WTC11 (cell line): Measurements from ENCODE around the gene NUDT3. TPM values are rescaled to one million over a fixed set of nuclear protein-coding genes. Genes with fewer than 3 reads are reported as not detected.
A peak's percentile ranks its signal among the peaks of the same experiment; 100 is the strongest.

Experiments
- CBFB ChIP-seq: sonication (generic); formaldehyde crosslinking; IDR thresholded peaks from 2 replicates; pipeline ENCODE4 v1.8.1; 2022; ENCODE audit warnings: mild to moderate bottlenecking, low read depth, missing genetic modification reagents
- CREB1 ChIP-seq: sonication (generic); formaldehyde crosslinking; IDR thresholded peaks from 2 replicates; pipeline ENCODE4 v1.8.0; 2023; ENCODE audit warnings: mild to moderate bottlenecking, missing genetic modification reagents
- ELF4 ChIP-seq: sonication (generic); formaldehyde crosslinking; IDR thresholded peaks from 2 replicates; pipeline ENCODE4 v1.8.1; 2022; ENCODE audit warnings: low read depth, mild to moderate bottlenecking, moderate library complexity, missing genetic modification reagents
- ESRRA ChIP-seq: sonication (generic); formaldehyde crosslinking; IDR thresholded peaks from 2 replicates; pipeline ENCODE4 v1.8.1; 2022; ENCODE audit warnings: mild to moderate bottlenecking, missing genetic modification reagents, borderline replicate concordance
- FOXJ3 ChIP-seq: sonication (generic); formaldehyde crosslinking; IDR thresholded peaks from 2 replicates; pipeline ENCODE4 v1.9.0; 2021; ENCODE audit warnings: missing genetic modification reagents, mild to moderate bottlenecking, borderline replicate concordance
- FOXP1 ChIP-seq: sonication (generic); formaldehyde crosslinking; IDR thresholded peaks from 2 replicates; pipeline ENCODE4 v1.8.0; 2022; ENCODE audit warnings: missing genetic modification reagents, mild to moderate bottlenecking, moderate library complexity, borderline replicate concordance
- GRHL2 ChIP-seq: fragments of 250-450 bp; sonication (Bioruptor Pico); IDR thresholded peaks from 2 replicates; pipeline ENCODE4 v1.8.0; 2022; ENCODE audit warnings: mild to moderate bottlenecking, moderate library complexity; ENCODE audit not compliant: insufficient replicate concordance, severe bottlenecking
- HMGA2 ChIP-seq: fragments of 250-450 bp; sonication (Bioruptor Pico); IDR thresholded peaks from 2 replicates; pipeline ENCODE4 v1.4.0; 2021; ENCODE audit warnings: mild to moderate bottlenecking, moderate library complexity
- JUN ChIP-seq: sonication (generic); formaldehyde crosslinking; IDR thresholded peaks from 2 replicates; pipeline ENCODE4 v1.8.0; 2023; ENCODE audit warnings: mild to moderate bottlenecking, missing genetic modification reagents
- MXD4 ChIP-seq: fragments of 250-450 bp; sonication (Bioruptor Pico); IDR thresholded peaks from 2 replicates; pipeline ENCODE4 v1.8.0; 2021; ENCODE audit warnings: mild to moderate bottlenecking, moderate library complexity, borderline replicate concordance
- PRRX2 ChIP-seq: fragments of 250-450 bp; sonication (Bioruptor Pico); IDR thresholded peaks from 2 replicates; pipeline ENCODE4 v1.8.0; 2021; ENCODE audit warnings: mild to moderate bottlenecking
- RELA ChIP-seq: sonication (generic); formaldehyde crosslinking; IDR thresholded peaks from 2 replicates; pipeline ENCODE4 v1.8.1; 2022; ENCODE audit warnings: missing genetic modification reagents, mild to moderate bottlenecking, borderline replicate concordance
- SOX15 ChIP-seq: fragments of 250-450 bp; sonication (Bioruptor Pico); IDR thresholded peaks from 2 replicates; pipeline ENCODE4 v1.9.0; 2021; ENCODE audit warnings: mild to moderate bottlenecking
- ZNF121 ChIP-seq: sonication (generic); formaldehyde crosslinking; IDR thresholded peaks from 2 replicates; pipeline ENCODE4 v1.8.0; 2023; ENCODE audit warnings: missing genetic modification reagents
- ZNF416 ChIP-seq: fragments of 250-450 bp; sonication (Bioruptor Pico); IDR thresholded peaks from 2 replicates; pipeline ENCODE4 v1.9.0; 2021; ENCODE audit warnings: mild to moderate bottlenecking, inconsistent platforms
- ZNF423 ChIP-seq: fragments of 250-450 bp; sonication (Bioruptor Pico); IDR thresholded peaks from 2 replicates; pipeline ENCODE4 v2.1.2; 2022; ENCODE audit warnings: mild to moderate bottlenecking, moderate library complexity
- total RNA-seq: library from RNA; stranded (reverse); gene quantifications from 3 replicates; pipeline ENCODE4 v1.2.3, GENCODE V29; 2021
- TF ChIP-seq, protein P1 (sequence below): sonication (generic); formaldehyde crosslinking; IDR thresholded peaks from 2 replicates; pipeline ENCODE4 v1.8.1; 2023; ENCODE audit warnings: mild to moderate bottlenecking, missing genetic modification reagents, moderate library complexity
- TF ChIP-seq, protein P2 (sequence below): sonication (generic); formaldehyde crosslinking; IDR thresholded peaks from 2 replicates; pipeline ENCODE4 v1.8.0; 2022; ENCODE audit warnings: mild to moderate bottlenecking, missing genetic modification reagents
- TF ChIP-seq, protein P3 (sequence below): sonication (generic); formaldehyde crosslinking; IDR thresholded peaks from 2 replicates; pipeline ENCODE4 v1.8.1; 2022; ENCODE audit warnings: mild to moderate bottlenecking, moderate library complexity, missing genetic modification reagents
- TF ChIP-seq, protein P4 (sequence below): fragments of 250-450 bp; sonication (Bioruptor Pico); IDR thresholded peaks from 2 replicates; pipeline ENCODE4 v1.9.0; 2021; ENCODE audit warnings: mild to moderate bottlenecking
- TF ChIP-seq, protein P5 (sequence below): sonication (generic); formaldehyde crosslinking; IDR thresholded peaks from 2 replicates; pipeline ENCODE4 v1.8.1; 2023; ENCODE audit warnings: mild to moderate bottlenecking, missing genetic modification reagents
- TF ChIP-seq, protein P6 (sequence below): sonication (generic); formaldehyde crosslinking; conservative IDR thresholded peaks from 2 replicates; pipeline ENCODE4 v1.8.1; 2022; ENCODE audit warnings: mild to moderate bottlenecking, missing genetic modification reagents
- TF ChIP-seq, protein P7 (sequence below): sonication (generic); formaldehyde crosslinking; IDR thresholded peaks from 2 replicates; pipeline ENCODE4 v1.8.1; 2023; ENCODE audit warnings: mild to moderate bottlenecking, missing genetic modification reagents, moderate library complexity
- TF ChIP-seq, protein P8 (sequence below): sonication (generic); formaldehyde crosslinking; IDR thresholded peaks from 2 replicates; pipeline ENCODE4 v1.8.1; 2022; ENCODE audit warnings: missing genetic modification reagents, borderline replicate concordance
- TF ChIP-seq, protein P9 (sequence below): fragments of 250-450 bp; sonication (Bioruptor Pico); IDR thresholded peaks from 2 replicates; pipeline ENCODE4 v1.8.0; 2021; ENCODE audit warnings: mild to moderate bottlenecking
- TF ChIP-seq, protein P10 (sequence below): fragments of 200-600 bp; IDR thresholded peaks from 2 replicates; pipeline ENCODE4 v1.8.0; 2022; ENCODE audit warnings: antibody characterized with exemption

Gene NUDT3
- total RNA-seq, 1 experiment from 2014 or later = 30.0 TPM

DNA sequence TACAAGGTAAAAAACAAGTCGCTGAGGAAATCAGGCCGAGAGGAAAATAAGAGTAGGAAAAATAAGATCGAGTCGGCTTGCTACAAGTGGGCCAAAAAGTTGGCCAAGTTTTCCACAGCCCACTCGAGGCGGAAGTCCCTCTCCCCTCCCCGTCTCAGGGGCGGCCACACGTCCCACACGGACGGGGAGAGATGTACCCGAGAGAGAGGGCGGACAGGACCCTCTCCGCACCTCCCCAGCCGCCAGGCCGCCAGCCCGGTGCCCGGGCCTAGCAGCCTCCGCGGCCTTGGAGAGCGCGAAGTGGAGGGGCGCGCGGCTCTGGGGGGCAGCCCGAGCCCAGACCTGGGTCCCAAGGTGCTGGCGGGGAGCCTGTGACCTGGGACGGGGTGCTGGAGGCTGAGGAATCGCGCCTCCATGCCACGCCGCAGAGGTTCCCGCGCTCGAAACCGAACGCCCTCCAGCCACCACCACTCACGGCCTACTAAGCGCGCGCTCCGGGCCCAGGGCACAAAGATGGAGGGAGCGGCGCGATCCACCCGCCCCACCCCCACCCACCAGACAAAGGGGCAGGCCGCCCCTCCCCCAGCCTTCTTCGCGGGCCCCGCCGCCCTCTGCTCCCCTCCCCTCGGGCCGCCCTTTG is 157.7 kb downstream of the NUDT3 start (continued):
- TF ChIP-seq ZNF121 (no peak), ESRRA (no peak), FOXJ3 (no peak), FOXP1 (CRISPR knock-in tag) (peak; percentile 86; the same call in 1 of the 2 replicates), CREB1 (peak; percentile 43; the same call in 1 of the 2 replicates), MXD4 (CRISPR knock-in tag) (no peak), ZNF416 (CRISPR knock-in tag) (peak; percentile 42; the same call in 1 of the 2 replicates), HMGA2 (CRISPR knock-in tag) (no peak), SOX15 (CRISPR knock-in tag) (no peak), PRRX2 (CRISPR knock-in tag) (no peak), RELA (CRISPR knock-in tag) (0 out of 2 replicates have a peak, but pooled peaks have one; percentile 65), ZNF423 (CRISPR knock-in tag) (no peak), JUN (CRISPR knock-in tag) (no peak), CBFB (CRISPR knock-in tag) (no peak), ELF4 (CRISPR knock-in tag) (no peak), GRHL2 (no peak)
- TF ChIP-seq, protein P1, sequence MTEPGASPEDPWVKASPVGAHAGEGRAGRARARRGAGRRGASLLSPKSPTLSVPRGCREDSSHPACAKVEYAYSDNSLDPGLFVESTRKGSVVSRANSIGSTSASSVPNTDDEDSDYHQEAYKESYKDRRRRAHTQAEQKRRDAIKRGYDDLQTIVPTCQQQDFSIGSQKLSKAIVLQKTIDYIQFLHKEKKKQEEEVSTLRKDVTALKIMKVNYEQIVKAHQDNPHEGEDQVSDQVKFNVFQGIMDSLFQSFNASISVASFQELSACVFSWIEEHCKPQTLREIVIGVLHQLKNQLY = no peak
- TF ChIP-seq, protein P2, sequence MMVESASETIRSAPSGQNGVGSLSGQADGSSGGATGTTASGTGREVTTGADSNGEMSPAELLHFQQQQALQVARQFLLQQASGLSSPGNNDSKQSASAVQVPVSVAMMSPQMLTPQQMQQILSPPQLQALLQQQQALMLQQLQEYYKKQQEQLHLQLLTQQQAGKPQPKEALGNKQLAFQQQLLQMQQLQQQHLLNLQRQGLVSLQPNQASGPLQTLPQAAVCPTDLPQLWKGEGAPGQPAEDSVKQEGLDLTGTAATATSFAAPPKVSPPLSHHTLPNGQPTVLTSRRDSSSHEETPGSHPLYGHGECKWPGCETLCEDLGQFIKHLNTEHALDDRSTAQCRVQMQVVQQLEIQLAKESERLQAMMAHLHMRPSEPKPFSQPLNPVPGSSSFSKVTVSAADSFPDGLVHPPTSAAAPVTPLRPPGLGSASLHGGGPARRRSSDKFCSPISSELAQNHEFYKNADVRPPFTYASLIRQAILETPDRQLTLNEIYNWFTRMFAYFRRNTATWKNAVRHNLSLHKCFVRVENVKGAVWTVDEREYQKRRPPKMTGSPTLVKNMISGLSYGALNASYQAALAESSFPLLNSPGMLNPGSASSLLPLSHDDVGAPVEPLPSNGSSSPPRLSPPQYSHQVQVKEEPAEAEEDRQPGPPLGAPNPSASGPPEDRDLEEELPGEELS (CRISPR knock-in tag) = no peak
- TF ChIP-seq, protein P3, sequence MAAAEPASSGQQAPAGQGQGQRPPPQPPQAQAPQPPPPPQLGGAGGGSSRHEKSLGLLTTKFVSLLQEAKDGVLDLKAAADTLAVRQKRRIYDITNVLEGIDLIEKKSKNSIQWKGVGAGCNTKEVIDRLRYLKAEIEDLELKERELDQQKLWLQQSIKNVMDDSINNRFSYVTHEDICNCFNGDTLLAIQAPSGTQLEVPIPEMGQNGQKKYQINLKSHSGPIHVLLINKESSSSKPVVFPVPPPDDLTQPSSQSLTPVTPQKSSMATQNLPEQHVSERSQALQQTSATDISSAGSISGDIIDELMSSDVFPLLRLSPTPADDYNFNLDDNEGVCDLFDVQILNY = no peak; the same call in 1 of the 2 replicates
- TF ChIP-seq, protein P4, sequence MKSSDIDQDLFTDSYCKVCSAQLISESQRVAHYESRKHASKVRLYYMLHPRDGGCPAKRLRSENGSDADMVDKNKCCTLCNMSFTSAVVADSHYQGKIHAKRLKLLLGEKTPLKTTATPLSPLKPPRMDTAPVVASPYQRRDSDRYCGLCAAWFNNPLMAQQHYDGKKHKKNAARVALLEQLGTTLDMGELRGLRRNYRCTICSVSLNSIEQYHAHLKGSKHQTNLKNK = no peak
- TF ChIP-seq, protein P5, sequence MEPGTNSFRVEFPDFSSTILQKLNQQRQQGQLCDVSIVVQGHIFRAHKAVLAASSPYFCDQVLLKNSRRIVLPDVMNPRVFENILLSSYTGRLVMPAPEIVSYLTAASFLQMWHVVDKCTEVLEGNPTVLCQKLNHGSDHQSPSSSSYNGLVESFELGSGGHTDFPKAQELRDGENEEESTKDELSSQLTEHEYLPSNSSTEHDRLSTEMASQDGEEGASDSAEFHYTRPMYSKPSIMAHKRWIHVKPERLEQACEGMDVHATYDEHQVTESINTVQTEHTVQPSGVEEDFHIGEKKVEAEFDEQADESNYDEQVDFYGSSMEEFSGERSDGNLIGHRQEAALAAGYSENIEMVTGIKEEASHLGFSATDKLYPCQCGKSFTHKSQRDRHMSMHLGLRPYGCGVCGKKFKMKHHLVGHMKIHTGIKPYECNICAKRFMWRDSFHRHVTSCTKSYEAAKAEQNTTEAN (CRISPR knock-in tag) = no peak
- TF ChIP-seq, protein P6, sequence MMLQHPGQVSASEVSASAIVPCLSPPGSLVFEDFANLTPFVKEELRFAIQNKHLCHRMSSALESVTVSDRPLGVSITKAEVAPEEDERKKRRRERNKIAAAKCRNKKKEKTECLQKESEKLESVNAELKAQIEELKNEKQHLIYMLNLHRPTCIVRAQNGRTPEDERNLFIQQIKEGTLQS (CRISPR knock-in tag) = no peak
- TF ChIP-seq, protein P7, sequence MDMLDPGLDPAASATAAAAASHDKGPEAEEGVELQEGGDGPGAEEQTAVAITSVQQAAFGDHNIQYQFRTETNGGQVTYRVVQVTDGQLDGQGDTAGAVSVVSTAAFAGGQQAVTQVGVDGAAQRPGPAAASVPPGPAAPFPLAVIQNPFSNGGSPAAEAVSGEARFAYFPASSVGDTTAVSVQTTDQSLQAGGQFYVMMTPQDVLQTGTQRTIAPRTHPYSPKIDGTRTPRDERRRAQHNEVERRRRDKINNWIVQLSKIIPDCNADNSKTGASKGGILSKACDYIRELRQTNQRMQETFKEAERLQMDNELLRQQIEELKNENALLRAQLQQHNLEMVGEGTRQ (CRISPR knock-in tag) = no peak
- TF ChIP-seq, protein P8, sequence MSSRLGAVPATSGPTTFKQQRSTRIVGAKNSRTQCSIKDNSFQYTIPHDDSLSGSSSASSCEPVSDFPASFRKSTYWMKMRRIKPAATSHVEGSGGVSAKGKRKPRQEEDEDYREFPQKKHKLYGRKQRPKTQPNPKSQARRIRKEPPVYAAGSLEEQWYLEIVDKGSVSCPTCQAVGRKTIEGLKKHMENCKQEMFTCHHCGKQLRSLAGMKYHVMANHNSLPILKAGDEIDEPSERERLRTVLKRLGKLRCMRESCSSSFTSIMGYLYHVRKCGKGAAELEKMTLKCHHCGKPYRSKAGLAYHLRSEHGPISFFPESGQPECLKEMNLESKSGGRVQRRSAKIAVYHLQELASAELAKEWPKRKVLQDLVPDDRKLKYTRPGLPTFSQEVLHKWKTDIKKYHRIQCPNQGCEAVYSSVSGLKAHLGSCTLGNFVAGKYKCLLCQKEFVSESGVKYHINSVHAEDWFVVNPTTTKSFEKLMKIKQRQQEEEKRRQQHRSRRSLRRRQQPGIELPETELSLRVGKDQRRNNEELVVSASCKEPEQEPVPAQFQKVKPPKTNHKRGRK (CRISPR knock-in tag) = no peak
- TF ChIP-seq, protein P9, sequence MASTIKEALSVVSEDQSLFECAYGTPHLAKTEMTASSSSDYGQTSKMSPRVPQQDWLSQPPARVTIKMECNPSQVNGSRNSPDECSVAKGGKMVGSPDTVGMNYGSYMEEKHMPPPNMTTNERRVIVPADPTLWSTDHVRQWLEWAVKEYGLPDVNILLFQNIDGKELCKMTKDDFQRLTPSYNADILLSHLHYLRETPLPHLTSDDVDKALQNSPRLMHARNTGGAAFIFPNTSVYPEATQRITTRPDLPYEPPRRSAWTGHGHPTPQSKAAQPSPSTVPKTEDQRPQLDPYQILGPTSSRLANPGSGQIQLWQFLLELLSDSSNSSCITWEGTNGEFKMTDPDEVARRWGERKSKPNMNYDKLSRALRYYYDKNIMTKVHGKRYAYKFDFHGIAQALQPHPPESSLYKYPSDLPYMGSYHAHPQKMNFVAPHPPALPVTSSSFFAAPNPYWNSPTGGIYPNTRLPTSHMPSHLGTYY (CRISPR knock-in tag) = no peak
- TF ChIP-seq, protein P10, sequence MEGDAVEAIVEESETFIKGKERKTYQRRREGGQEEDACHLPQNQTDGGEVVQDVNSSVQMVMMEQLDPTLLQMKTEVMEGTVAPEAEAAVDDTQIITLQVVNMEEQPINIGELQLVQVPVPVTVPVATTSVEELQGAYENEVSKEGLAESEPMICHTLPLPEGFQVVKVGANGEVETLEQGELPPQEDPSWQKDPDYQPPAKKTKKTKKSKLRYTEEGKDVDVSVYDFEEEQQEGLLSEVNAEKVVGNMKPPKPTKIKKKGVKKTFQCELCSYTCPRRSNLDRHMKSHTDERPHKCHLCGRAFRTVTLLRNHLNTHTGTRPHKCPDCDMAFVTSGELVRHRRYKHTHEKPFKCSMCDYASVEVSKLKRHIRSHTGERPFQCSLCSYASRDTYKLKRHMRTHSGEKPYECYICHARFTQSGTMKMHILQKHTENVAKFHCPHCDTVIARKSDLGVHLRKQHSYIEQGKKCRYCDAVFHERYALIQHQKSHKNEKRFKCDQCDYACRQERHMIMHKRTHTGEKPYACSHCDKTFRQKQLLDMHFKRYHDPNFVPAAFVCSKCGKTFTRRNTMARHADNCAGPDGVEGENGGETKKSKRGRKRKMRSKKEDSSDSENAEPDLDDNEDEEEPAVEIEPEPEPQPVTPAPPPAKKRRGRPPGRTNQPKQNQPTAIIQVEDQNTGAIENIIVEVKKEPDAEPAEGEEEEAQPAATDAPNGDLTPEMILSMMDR = no peak
